GM18520 (cell line): ENCODE measurements around the gene C4orf50.

ENCODE experiments used
- ATAC-seq: cut with Tn5 transposase; IDR thresholded peaks from one replicate; pipeline ENCODE4 v1.9.1; 2021; ENCODE audit not compliant: unreplicated experiment

C4orf50 gene

GRCh38 chr4:5925419-5926200 lies 92.6 kb downstream of the C4orf50 start:
- ATAC-seq: no peak

DNA sequence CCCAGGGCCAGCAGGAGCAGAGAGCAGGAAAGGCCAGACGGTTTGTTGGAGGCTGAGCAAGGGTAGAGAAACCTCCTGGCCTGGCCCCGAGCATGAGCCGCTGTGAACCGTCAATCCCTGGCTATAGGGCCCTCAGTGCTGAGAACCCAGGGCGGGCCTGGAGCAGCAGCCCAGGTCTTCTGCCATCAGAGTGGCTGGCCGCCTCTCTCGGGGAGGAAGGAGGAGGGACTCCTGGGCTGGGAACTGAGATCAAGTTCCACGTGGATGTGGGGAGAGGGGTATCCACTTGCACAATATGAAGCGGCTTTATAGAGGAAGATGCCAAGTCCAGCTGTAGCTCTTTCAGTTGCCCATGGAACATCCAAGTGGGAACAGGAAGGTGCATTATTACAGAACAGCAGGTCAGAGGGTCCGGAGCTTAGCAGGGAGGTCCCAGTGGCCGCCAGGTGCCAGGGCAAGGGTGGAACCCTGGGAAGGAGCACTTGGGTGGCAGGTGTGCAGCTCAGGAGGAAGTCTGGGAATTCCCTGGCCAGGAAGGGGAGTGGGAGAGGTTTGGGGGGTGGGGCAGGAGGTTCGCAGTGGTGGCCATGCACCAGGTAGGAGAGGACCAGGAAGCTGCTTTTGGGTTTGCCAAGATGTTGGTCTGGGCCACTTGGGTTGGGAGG lies 93.6 kb downstream of the C4orf50 start:
- ATAC-seq: no peak

GRCh38 chr4:5923376-5923775 lies 94.9 kb downstream of the C4orf50 start:
- ATAC-seq: no peak

- ATAC-seq: no peak
Observed at GRCh38 chr4:5922556-5922955, 95.7 kb downstream of the C4orf50 start.

GRCh38 chr4:5921981-5922380 lies 96.2 kb downstream of the C4orf50 start:
- no peak for ATAC-seq

DNA sequence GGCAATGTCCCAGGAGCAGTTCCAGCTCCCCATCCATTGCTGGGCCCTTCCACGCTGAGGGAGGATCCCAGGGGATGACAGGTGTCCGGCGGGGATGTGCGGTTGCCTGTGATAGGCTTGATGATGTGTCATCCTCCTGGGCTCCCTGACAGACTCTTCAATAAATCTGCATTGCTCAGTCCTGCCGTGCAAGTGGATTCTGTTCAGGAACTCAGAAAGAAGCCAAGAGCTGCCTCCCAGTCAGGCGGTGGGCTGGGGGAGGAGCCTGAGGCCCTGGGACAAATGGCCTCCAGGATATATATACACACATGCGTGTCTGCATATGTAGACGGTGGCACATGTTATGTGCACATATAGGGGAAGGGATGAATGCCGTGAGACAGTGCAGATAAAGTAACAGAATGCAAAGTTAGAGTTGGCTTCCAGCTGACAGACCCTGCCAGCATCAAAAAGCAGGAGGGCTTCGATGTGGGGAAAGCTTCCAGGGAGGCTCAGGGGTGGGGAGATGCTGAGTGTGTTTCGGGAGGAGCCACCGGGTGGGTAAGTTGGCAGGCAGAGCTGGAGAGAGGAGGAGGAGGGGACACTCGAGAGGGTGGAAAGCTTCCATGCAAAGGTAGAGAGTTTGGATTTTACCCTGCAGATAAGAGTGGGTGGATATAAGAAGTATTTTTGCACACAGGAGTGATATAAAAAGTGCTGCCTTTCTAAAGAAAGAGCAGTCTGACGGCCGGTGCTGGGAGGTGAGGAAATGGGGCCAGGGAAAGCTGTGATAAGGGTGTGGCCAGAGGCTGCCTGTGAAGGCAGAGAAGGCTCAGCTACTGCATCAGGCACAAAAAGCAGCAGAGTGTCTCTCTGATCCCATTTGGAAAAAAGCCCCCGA lies 96.9 kb downstream of the C4orf50 start:
- ATAC-seq: no peak

GRCh38 chr4:5919571-5919970 lies 98.7 kb downstream of the C4orf50 start:
- ATAC-seq: no peak

DNA sequence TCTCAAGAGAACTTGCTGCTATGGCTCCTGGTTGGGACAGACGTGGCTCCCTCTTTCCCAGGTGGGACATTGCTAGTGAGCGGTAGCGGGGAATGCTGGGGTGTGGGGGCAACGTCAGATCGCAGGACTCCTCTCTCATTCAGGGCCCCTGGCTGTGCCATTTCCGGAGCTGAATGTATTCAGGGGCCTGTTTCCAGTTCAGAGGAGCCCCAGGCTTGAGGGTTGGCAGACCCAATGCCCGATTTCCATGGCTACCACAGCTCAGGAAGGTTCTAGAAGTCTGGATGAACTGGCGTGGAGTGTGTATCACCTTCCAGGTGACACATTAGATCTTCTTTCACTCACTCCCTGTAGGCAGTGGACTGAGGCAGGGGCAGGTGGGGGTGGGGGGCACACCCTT lies 99.2 kb downstream of the C4orf50 start:
- no peak for ATAC-seq

GRCh38 chr4:5918331-5918985 lies 99.8 kb downstream of the C4orf50 start:
- ATAC-seq: no peak

GRCh38 chr4:5917672-5918071 lies 100.6 kb downstream of the C4orf50 start:
- no peak for ATAC-seq

DNA sequence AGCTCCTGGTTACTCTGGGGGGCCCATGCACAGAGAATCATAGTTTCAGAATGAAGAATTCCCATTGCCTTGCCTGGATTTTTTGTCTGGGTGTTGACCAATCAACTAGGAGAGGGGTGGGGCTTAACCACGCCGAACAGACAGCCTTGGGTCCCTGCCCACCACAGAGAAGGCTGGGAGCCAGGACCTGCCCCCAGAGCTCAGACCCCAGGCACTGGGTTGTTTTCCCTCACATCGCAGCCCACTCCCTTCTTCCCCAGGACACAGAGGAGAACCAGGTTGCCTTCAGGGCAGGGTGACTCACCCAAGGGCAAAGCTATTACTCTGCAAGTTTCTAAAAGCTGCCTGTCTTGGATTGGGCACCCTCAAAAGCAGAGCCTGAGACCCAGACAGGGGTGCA lies 102.0 kb downstream of the C4orf50 start:
- no peak for ATAC-seq

GRCh38 chr4:5913454-5913853 lies 104.8 kb downstream of the C4orf50 start:
- no peak for ATAC-seq

DNA sequence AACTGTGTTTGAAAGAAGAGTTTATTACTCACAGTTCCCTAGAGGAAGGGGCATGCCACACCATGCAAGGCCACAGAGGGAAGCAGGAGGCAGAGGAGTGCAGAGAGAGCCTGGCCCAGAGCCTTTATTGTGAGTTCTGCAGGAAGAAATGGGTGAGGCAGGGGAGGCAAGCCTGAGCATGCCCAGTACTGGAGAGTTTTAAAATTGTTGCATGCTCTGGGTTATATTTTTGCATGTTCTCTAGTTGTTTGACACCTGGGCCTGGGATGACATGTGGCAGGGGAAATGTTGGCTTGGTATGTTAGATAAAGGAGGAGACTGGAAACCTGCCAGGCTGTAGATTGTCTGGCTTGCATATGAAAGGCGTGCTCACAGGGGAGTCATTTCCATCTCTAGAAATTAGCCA lies 105.6 kb downstream of the C4orf50 start:
- no peak for ATAC-seq

DNA sequence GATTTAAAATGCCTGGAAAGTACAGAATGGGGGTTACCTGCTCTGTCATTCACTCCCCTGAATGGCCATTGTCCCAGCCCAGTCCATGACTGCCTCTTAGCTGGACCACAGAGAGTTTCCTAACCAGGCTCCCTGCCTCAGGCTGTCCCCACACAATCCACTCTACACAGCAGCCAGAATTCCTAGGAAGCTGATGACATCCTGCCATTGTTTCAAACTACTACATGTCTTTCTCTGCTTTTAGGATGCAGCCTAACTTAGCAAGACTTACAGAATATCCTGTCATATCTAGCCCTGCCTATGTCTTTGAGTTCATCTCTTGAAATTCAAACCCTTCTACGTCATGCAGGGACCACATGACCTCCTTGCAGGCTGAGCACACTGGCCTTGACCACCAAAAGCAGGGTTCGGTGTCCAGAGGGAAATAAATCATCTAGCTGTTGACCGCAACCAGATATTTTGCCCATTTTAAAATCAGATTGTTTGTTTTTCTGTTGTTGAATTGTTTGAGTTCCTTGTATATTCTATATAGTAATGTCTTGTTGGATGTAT lies 109.3 kb downstream of the C4orf50 start:
- no peak for ATAC-seq

GRCh38 chr4:5906191-5906590 lies 112.0 kb downstream of the C4orf50 start:
- no peak for ATAC-seq

- no peak for ATAC-seq
Observed at GRCh38 chr4:5905714-5906113, 112.5 kb downstream of the C4orf50 start.

DNA sequence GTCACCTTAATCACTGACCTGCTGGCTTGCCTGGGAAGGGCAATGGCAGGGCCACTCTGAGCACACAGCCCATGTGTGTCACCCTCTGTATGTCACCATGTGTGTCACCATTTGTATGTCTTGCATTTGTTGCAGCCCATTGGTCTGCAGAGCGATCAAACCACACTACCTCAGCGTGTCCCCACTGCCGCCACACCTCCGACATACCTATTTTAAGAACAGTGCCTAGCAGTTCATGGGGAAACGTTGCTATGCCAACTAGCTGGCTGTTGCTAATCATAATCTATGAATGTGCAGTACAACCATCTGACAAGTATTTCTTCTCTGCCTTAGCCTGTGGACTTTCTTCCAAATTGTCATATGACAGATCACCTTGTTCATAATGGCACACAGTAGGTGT lies 117.4 kb downstream of the C4orf50 start:
- no peak for ATAC-seq

DNA sequence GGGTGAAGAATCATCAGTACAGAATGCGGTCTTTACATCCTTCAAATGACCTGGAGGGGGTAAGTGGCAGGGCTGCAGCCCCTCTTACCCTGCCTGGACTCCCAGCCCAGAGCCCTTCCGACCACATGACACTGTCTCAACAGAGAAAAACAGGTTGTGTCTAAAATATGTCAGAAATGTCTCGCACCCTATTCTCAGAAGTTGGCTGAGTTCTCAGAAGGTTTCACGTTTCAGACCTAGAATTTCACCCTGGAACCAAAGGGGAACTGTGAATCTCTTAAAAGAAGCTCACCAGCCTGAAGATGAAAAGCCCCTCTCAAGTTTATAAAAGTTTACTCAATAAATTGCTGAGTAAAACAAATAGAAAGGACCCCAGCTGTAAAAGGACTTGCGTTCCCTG lies 118.3 kb downstream of the C4orf50 start:
- ATAC-seq: no peak

- ATAC-seq: no peak
Observed at GRCh38 chr4:5899396-5899795, 118.8 kb downstream of the C4orf50 start.

GRCh38 chr4:5897674-5898073 lies 120.6 kb downstream of the C4orf50 start:
- no peak for ATAC-seq

- ATAC-seq: no peak
Observed at GRCh38 chr4:5895287-5895686, 122.9 kb downstream of the C4orf50 start.
